Neutrophil (primary cell): ENCODE results near the gene SERPINE1.

Experiments used
- H3K27ac ChIP-seq: fragments of 200-600 bp; sonication (generic); 2 replicates; pipeline ENCODE4 v1.5.1; 2016; ENCODE audit warnings: mild to moderate bottlenecking, moderate library complexity
- H3K27me3 ChIP-seq: fragments of 200-600 bp; sonication (generic); 2 replicates; pipeline ENCODE4 v1.6.0; 2016; ENCODE audit warnings: mild to moderate bottlenecking
- H3K36me3 ChIP-seq: fragments of 200-600 bp; sonication (generic); 2 replicates; pipeline ENCODE4 v1.5.1; 2017
- H3K4me1 ChIP-seq, 2 experiments: fragments of 200-600 bp in 1 of 2; sonication (generic) in 1 of 2; 1 replicate in 1 of 2; 2 replicates in 1 of 2; pipeline versions ENCODE4 v1.5.1 to v1.6.1; 2013 to 2016; ENCODE audit warnings: low read depth in 1 of 2, low read length in 1 of 2, mild to moderate bottlenecking in 1 of 2, moderate library complexity in 1 of 2; ENCODE audit not compliant: control insufficient read depth in 1 of 2, insufficient read depth in 1 of 2
- H3K4me3 ChIP-seq, 2 experiments: fragments of 200-600 bp in 1 of 2; sonication (generic) in 1 of 2; 1 replicate in 1 of 2; 2 replicates in 1 of 2; pipeline ENCODE4 v1.5.1; 2013 to 2016; ENCODE audit warnings: low read depth in 1 of 2, low read length in 1 of 2, mild to moderate bottlenecking in 1 of 2, moderate library complexity in 1 of 2
- H3K9me3 ChIP-seq: fragments of 200-600 bp; sonication (generic); 2 replicates; pipeline ENCODE4 v1.5.1; 2016
- TF ChIP-seq, protein P1 (sequence below): fragments of 200-600 bp; sonication (generic); IDR thresholded peaks from 2 replicates; pipeline ENCODE4 v1.5.1; 2016; ENCODE audit warnings: antibody characterized with exemption

SERPINE1 gene

DNA sequence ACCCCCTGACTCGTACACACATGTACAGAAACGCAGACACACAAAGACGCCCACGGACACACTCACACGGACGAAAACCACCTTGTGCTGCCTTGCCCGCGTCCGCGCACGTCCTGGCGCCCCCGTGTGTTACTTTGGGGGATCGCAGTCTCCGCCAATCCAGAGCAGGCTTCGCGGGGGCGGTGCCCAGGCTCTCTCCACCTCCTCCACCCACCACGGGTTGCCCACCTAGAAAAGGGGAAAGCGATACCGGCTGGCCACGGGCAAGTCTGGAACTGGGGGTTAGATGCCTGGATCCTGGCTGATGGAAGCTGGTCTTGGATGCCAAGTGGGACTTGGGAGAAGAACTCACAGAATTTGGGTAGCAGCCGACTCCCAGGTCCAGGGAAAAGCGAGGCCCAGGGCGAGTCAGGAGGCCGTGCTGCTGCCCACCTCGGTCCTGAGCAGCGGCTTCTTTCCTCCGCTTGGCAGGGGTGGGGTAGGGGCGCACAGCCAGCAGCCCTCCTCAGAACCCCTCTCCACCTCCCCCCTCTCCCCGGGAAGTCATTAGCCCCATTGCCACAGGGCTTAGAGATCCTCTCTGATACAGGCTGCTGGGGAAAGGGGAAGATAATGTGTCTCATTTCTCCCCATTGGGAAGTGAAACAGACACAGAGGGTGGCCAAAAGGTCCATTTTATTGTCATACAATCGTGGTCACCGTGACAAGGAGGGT, 43.1 kb downstream of the SERPINE1 start:
- no peaks in the 10 kb centered on the region for H3K36me3 ChIP-seq
- H3K9me3 ChIP-seq = no peaks in the 10 kb centered on the region
- H3K27me3 ChIP-seq = peaks cover 100% of the 10 kb centered on the region
- H3K4me3 ChIP-seq = no peak overlapping the region
- TF ChIP-seq, protein P1, sequence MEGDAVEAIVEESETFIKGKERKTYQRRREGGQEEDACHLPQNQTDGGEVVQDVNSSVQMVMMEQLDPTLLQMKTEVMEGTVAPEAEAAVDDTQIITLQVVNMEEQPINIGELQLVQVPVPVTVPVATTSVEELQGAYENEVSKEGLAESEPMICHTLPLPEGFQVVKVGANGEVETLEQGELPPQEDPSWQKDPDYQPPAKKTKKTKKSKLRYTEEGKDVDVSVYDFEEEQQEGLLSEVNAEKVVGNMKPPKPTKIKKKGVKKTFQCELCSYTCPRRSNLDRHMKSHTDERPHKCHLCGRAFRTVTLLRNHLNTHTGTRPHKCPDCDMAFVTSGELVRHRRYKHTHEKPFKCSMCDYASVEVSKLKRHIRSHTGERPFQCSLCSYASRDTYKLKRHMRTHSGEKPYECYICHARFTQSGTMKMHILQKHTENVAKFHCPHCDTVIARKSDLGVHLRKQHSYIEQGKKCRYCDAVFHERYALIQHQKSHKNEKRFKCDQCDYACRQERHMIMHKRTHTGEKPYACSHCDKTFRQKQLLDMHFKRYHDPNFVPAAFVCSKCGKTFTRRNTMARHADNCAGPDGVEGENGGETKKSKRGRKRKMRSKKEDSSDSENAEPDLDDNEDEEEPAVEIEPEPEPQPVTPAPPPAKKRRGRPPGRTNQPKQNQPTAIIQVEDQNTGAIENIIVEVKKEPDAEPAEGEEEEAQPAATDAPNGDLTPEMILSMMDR = peak; percentile 76
- H3K27ac ChIP-seq = no peak overlapping the region
- peaks cover 5 to 22% of the 10 kb centered on the region in 2 experiments for H3K4me1 ChIP-seq

DNA sequence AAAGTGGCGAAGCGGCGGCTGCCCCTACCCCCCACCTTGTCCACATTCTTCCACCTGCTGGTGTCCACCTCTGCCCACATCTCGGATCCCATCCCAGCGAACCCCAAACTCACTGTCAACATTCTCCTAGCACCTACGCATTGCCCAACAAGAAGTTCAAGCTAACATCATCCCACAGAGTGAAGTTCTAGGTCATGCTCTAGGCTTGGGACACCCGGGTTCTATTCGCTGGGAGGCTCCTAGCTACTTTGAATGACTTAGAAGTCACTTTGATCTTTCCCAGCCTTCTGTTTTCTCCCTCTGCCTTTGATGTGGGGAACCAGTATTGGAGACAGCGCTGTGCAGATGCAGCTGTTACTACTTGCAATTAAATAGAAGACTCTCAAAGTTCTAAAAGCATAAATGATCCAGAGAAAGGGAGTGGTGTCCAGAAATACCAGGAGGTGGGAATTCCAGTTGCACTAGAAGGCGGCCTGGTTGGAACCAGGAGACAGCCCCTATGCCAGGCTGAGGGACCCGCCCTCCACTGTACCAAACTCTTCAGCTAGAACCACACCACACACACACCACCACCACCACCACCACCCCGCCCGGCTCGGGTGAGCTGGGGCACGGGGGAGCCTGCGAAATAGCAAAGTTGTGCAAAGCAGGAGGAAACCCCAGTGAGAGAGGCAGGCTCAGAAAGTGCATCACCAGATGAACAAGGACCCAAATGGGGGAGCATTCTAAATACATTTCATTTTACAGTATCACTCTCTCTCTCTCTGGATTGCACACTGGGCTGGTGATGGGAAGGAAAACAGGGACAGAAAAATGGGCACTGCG, 43.9 kb downstream of the SERPINE1 start:
- Histone ChIP-seq H3K27ac (no peak overlapping the region), H3K4me3 (no peak overlapping the region), H3K4me1 (peaks cover 2 to 15% of the 10 kb centered on the region in 2 experiments), H3K27me3 (peaks cover 100% of the 10 kb centered on the region), H3K9me3 (no peaks in the 10 kb centered on the region), H3K36me3 (no peaks in the 10 kb centered on the region)
- TF ChIP-seq, protein P1 = no peak

DNA sequence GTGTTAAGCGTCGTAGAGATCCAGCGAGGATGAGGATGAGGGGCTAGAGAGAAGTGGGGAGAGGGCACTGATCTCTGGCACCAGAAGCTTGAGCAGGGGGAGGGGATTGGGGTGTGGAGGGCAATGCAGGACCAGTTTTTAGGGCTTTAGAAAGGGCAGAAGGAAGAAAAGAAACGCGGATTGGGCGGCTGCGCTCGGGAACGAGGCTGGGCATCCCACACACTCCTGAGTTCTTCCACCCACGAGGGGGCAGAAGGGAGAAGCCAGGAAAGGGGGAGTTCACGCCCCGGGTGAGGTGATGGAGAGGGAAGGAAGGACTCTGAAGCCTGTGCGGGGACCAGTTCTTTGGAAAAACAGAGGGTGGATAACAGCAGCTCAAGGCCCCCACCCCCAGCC, 44.5 kb downstream of the SERPINE1 start:
- peaks cover 100% of the 10 kb centered on the region for H3K27me3 ChIP-seq
- H3K4me1 ChIP-seq = peaks cover 0 to 11% of the 10 kb centered on the region in 2 experiments
- no peak overlapping the region for H3K27ac ChIP-seq
- no peak overlapping the region for H3K4me3 ChIP-seq
- H3K9me3 ChIP-seq = no peaks in the 10 kb centered on the region
- no peaks in the 10 kb centered on the region for H3K36me3 ChIP-seq
- TF ChIP-seq, protein P1 = no peak

DNA sequence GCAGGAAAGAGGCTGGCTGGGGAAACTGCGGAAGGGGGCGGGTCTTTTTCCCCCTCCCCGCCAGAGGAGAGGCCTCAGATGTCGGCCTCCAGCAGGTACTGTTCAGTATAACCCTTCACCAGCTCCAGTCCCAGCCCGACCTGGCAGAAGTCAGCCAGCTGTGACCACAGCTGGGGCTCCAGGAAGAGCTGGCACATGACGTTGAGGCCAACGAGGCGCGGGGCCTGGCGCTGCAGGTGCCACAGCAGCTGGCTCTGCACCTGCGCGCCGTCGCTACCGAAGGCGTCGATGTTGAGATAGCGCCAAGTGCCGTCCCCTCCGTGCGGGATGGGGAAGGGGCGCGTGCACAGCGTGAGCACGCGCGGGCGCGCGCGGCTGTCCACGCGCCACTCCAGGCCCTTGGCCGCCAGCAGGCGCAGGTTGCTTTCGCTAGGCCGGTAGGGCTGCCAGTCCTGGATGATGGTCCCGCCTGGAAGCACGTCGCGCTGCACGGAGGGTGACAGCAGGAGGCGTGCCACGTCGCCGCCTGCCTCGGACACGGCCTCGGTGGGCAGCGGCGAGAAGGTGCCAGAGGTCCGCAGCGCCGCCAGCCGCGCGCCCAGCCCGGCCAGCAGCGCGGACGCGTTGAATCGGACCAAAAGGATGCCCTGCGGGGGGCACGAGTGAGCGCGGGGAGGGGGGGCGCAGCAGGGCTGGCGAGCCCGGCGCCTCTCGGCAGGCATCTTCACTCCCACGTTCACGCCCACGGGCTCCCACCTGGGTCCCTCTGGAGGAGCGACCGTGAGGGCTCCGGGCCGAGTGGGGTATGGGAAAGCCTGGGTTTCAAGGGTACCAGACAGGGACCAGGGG, 45.3 kb downstream of the SERPINE1 start:
- H3K4me3 ChIP-seq = no peak overlapping the region
- H3K27ac ChIP-seq = no peak overlapping the region
- TF ChIP-seq, protein P1 = no peak
- H3K27me3 ChIP-seq = peaks cover 100% of the 10 kb centered on the region
- H3K9me3 ChIP-seq = no peaks in the 10 kb centered on the region
- no peaks in the 10 kb centered on the region for H3K36me3 ChIP-seq
- peaks cover 0 to 11% of the 10 kb centered on the region in 2 experiments for H3K4me1 ChIP-seq
